Upper lobe of left lung (tissue), 4 donors: ENCODE data around the gene CCR4.

ENCODE experiments used
- EP300 ChIP-seq, 4 donors: sonication (generic); formaldehyde crosslinking; IDR thresholded peaks; one replicate each; pipeline ENCODE4 v1.5.1; 2017; ENCODE audit warnings: antibody characterized with exemption in 4 of 4, control low read depth in 2 of 4
- TF ChIP-seq, protein P1 (sequence below), 6 experiments: fragments of 450-650 bp in 4 of 6; fragments of 200-600 bp in 2 of 6; sonication (generic) in 2 of 6; IDR thresholded peaks; one replicate each; pipeline ENCODE4 v1.5.1; 2016 to 2019; ENCODE audit warnings: antibody characterized with exemption in 6 of 6

DNA sequence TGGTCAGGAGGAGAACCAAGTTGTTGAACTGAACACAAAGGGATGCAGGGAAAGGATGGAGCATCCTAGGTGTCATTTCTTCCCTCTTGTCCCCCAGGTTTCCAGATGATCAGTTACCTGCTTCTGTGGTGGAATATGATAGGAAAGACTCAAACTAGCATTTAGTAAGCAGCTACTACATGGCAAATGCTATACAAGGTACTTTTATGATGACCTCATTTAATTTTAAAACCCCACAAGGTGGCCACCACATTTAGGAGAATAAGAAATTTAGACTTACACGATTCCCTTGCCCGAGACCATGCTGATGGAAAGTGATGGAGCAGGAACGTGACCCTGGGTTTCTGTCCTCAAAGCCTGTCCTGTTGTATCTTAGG is 40.9 kb downstream of the CCR4 start:
- TF ChIP-seq EP300 (IDR thresholded peaks at IDR 0.05) = no peak
- TF ChIP-seq, protein P1, sequence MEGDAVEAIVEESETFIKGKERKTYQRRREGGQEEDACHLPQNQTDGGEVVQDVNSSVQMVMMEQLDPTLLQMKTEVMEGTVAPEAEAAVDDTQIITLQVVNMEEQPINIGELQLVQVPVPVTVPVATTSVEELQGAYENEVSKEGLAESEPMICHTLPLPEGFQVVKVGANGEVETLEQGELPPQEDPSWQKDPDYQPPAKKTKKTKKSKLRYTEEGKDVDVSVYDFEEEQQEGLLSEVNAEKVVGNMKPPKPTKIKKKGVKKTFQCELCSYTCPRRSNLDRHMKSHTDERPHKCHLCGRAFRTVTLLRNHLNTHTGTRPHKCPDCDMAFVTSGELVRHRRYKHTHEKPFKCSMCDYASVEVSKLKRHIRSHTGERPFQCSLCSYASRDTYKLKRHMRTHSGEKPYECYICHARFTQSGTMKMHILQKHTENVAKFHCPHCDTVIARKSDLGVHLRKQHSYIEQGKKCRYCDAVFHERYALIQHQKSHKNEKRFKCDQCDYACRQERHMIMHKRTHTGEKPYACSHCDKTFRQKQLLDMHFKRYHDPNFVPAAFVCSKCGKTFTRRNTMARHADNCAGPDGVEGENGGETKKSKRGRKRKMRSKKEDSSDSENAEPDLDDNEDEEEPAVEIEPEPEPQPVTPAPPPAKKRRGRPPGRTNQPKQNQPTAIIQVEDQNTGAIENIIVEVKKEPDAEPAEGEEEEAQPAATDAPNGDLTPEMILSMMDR (IDR thresholded peaks at IDR 0.05) = no peak
